ENCODE results near the gene CHRNA9.

- TF ChIP-seq CTCF (IDR thresholded peaks at IDR 0.05) (no peak), ZFX (IDR thresholded peaks at IDR 0.05; ENCODE audit: borderline replicate concordance) (no peak)
Observed at GRCh38 chr4:40375095-40375494, 40.0 kb downstream of the CHRNA9 start.

Measured in 22Rv1 (cell line).